GM12801 (cell line): ENCODE data around the gene TDP1.

ENCODE experiments used
- TF ChIP-seq, protein P1 (sequence below): IDR thresholded peaks from one replicate; pipeline ENCODE4 v1.5.1; 2011; ENCODE audit warnings: control low read depth; ENCODE audit not compliant: insufficient read length; ENCODE audit errors: extremely low read depth

The TDP1 gene

DNA sequence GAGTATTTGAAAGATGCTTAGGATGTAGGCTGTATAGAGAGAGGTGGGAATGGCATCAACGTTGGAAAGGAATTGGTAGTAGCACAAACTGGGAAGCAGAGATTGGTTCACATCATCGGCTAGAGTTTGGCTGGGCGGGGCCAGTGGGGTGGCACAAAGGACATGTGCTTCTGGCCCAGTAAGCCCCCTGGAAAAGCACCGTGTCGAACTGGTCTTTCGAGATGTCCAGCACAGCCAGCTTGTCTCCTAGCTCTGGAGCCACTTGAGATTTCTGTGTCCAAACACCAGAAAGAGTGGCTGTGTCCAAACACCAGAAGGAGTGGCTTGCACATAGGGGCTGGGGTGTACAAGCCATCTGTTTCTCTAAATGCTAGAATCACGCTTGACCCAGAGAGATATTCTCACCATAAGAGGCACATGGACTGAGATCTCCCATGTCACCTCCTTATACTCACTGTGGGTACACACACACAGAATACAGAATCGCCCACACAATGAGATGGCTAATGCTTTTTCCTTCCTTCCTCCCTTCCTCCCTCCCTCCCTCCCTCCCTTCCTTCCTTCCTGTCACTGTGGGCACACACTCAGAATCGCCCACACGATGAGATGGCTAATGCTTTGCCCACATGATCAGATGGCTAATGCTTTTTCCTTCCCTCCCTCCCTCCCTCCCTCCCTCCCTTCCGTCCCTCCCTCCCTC lies 64.2 kb downstream of the TDP1 start:
- TF ChIP-seq, protein P1, sequence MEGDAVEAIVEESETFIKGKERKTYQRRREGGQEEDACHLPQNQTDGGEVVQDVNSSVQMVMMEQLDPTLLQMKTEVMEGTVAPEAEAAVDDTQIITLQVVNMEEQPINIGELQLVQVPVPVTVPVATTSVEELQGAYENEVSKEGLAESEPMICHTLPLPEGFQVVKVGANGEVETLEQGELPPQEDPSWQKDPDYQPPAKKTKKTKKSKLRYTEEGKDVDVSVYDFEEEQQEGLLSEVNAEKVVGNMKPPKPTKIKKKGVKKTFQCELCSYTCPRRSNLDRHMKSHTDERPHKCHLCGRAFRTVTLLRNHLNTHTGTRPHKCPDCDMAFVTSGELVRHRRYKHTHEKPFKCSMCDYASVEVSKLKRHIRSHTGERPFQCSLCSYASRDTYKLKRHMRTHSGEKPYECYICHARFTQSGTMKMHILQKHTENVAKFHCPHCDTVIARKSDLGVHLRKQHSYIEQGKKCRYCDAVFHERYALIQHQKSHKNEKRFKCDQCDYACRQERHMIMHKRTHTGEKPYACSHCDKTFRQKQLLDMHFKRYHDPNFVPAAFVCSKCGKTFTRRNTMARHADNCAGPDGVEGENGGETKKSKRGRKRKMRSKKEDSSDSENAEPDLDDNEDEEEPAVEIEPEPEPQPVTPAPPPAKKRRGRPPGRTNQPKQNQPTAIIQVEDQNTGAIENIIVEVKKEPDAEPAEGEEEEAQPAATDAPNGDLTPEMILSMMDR = no peak

DNA sequence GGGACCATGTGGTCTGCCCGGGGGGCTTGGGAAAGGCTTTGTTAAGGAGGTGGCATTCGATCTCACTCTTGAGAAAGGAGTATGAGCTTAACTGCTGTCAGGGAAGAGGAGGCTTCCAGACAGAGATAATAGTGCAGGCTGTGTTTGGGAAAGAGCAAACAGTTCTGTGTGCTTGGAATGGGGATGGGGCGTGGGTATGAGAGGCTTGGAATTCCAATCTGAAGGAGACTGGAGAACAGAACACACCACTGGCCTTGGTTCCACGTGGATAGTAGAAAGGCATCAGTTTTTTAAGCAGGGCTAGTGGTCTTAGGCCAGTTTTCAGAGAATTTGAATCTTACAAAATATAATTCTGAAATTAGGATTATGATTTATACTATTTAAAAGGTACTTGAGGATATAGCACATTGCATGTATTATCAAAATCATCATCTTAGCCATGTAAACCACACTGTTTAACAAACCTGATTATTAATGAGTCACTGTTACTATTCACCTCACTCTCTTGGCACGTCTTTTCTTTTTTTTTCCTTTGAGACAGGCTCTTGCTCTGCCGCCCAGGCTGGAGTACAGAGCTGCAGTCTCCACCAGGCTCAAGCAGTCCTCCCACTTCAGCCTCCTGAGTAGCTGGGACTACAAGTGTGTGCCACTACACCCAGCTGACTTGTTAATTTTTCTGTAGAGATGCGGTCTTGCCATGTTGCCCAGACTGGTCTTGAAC lies 67.6 kb downstream of the TDP1 start:
- TF ChIP-seq, protein P1 = no peak

DNA sequence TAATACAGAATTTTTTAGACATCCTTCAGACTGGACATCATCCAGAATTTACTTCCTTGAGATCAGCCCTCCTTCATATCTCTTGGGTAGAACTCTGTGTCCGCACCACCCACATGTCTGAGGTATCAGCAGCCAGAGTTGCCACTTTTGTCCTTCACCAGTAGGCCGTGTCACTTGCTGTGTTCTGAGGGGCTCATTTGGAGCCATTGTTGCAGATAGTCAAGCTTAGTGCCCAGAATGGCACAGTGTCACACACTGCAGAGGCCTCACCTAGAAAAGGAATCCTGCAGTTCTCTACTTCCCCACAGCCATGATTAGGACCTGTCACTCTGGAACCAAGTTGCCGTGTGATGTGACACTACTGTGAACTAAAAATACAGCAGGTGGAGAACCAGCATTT lies 69.2 kb downstream of the TDP1 start:
- TF ChIP-seq, protein P1 = no peak

DNA sequence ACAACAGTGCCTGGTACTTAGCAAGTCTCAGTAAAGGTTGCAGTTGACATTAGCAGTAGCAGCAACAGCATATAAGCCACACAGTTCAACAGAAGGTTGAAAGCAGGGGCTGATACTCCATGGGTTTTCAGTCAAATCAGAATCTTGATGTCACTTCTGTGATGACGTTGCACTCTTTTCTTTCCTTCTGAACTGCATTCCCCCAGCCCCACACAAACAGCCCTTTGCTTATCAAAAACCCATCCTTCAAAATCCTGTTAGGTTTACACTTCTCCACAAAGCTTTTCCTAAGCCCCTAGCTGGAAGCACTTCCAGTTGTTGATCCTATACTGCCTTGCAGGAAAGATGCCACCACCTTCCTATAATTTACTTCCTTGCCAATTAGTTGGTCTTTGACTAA lies 72.1 kb downstream of the TDP1 start:
- TF ChIP-seq, protein P1 = no peak

DNA sequence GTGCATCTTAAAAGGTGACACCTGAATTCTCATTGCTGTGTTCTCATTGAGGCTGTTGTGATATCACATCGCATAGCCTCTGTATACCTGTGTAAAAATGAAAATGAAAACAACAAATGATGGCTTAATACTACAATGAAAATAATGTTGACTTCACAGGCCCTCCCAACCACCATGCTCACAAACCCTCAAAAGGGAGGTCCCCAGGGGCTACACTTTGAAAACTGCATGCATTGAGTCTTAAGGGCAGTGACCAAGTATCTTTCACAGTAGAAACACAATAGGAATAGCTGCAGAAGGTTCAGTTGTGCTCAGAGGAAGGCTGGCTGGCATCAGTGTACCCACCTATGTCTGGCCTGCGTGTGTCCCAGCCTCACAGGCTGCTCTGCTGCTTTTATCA lies 78.4 kb downstream of the TDP1 start:
- TF ChIP-seq, protein P1 = no peak

DNA sequence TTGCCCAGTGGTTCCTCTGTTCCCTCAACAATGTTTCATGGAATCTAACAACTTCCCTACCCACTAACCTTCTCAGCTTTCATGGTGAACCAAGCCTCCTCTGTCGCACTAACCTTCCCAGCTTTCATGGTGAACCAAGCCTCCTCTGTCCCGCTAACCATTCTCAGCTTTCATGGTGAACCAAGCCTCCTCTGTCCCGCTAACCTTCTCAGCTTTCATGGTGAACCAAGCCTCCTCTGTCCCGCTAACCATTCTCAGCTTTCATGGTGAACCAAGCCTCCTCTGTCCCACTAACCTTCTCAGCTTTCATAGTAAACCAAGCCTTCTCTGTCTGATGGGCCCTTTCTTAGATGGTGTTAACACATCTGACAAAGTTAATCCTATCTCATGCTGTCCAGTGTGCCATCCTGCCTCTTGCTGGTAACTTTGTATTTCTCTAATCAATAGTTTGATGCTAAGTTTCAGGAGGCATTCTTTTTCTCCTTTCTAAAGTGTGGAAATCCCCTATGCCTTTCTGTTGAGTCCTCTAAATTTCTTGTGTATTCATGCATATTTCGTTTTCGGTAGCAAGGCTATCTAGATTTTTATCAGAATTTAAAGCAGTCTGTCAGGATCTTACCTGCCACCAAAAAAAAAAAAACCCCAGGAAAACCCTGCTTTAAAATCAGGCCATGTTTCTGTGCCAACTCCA lies 79.3 kb downstream of the TDP1 start:
- TF ChIP-seq, protein P1 = no peak

DNA sequence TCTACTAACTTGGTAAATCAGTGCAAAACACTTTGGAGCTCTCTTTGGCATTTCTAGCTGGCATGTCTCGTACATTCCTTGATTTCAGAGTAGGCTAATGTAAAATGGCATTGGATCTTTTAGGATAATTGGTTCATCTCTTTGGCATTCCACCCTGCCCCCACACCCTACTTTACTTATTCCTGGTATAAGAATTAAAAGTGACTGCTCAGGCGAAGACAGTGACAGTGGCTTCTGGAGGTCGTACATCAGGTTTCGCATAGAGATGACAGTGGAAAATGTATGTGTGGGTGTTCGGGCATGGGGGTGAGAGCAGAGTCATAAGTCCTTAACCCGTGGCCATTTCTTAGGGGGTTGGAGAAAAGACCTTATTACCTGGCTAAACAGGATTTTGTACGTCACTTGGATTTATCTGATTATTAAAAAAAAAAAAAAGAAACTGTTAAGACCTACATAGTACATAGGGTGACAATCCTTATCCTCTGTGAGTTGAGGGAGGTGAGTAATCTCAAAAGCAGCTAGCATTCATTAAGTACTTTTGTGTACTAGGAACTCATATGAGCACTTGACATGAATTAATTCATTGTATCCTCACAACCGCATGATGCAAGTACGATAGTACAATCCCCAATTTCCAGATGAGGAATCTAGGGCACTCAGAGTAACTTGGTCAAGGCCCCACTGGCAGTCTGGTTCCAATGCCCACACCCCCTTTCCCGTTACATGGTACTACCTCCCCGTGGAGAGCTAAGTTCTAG lies 83.7 kb downstream of the TDP1 start:
- TF ChIP-seq, protein P1 = no peak
